ENCODE data around the gene SLC25A1. TPM values are rescaled to one million over a fixed set of nuclear protein-coding genes. Genes with fewer than 3 reads are reported as not detected.

SLC25A1 gene
- total RNA-seq, 2 experiments from 2014 or later: 54.0 to 58.4 TPM

DNA sequence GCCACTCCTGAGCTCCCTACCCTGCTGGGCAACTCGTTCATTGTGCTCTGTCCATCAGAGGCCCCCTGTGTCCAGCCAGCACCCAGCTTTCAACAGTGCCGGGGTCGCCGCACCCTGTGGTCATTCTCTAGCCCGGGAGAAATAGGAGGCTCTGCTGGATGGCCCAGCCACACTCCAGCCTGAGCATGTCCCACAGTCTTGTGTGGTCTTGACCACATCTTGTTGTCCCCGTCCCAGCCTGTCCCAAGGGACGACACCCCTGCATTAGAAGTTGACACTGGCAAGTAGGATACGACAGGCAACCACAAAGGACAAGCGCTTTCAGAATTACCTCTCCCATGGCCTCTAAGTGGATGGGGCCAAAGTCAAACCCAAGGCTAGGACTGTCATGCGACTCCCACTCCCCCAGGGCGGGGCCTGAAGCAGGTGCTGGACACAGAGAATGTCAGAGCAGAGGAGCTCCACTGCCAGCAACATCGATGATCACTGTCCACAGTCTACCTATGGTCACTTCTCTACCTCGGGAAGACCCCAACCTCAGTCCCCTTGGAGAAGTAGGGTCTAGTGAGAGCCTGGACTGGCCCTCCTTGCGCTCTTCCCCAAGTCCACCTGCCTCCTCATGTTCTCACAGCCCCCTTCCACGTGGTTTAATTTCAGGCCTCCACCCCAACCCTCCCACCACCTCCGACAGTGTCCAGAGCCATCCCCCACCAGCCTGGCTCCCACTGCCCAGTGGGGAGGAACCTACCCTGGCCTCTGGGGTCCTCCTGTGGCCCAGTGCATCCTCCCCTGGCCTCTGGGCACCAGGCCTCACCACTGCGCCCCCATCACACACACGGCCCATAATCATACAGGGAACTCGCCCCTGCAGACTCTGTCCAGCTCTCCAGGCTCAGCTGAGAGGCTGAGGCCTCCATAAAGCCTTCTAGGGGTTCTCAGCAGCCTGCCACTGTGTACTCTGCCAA is 51.9 kb downstream of the SLC25A1 start:
- Mint-ChIP-seq H3K36me3 (ENCODE audit: low read depth) (peaks cover under 1% of the 10 kb centered on the region), H3K27ac (no peak overlapping the region), H3K4me3 (no peak overlapping the region), H3K4me1 (ENCODE audit: low read depth) (peaks cover 8% of the 10 kb centered on the region), H3K9me3 (no peaks in the 10 kb centered on the region), H3K27me3 (ENCODE audit: low read depth) (no peaks in the 10 kb centered on the region)
- no peak for DNase-seq
- intact Hi-C loops (cut with micrococcal nuclease): no loop called here
- CTCF ChIA-PET: no interaction called here

Other genes starting within 250 kb of the SLC25A1 start
- under 1 TPM; 0.12 to 0.30 TPM for gene PRODH, start 242.4 kb downstream of the SLC25A1 start, total RNA-seq
- gene DGCR2, start 56.3 kb downstream of the SLC25A1 start, total RNA-seq: 10 to 100 TPM; 15.4 to 16.4 TPM
- gene TSSK2, start 47.4 kb downstream of the SLC25A1 start, total RNA-seq: not detected
- 10 to 100 TPM in 1 of 2 experiments, 1 to 10 TPM in 1; 9.9 to 11.0 TPM for gene ESS2, start 34.1 kb downstream of the SLC25A1 start, total RNA-seq
- gene GSC2, start 28.4 kb downstream of the SLC25A1 start, total RNA-seq: not detected
- gene CLTCL1, start 113.0 kb upstream of the SLC25A1 start, total RNA-seq: 1 to 10 TPM in 1 of 2 experiments, under 1 TPM in 1; 0.57 to 1.0 TPM

Measured in activated naive CD4-positive, alpha-beta T cell treated with anti-CD3 and anti-CD28 coated beads for 36 hours (primary cell).